Liver (tissue), 9 donors: Measurements from ENCODE around the gene FANCI. TPM values are rescaled to one million over a fixed set of nuclear protein-coding genes. Genes with fewer than 3 reads are reported as not detected.

ENCODE experiments used
- DNase-seq: peaks from one replicate; pipeline ENCODE4 v3.0.0-alpha.2; 2017; ENCODE audit warnings: low spot score
- H3K27ac ChIP-seq, 2 donors: one replicate each; pipeline ENCODE4 v1.7.0; 2013; ENCODE audit warnings: inconsistent platforms in 2 of 2, low read length in 2 of 2, control low read depth in 1 of 2, low read depth in 1 of 2, mild to moderate bottlenecking in 1 of 2
- H3K27me3 ChIP-seq, 4 donors: one replicate each; pipeline versions ENCODE4 v1.6.1 to v1.7.0; 2013; ENCODE audit warnings: low read length in 3 of 4, inconsistent platforms in 1 of 4, mild to moderate bottlenecking in 1 of 4, moderate library complexity in 1 of 4; ENCODE audit not compliant: control insufficient read depth in 4 of 4, insufficient read depth in 4 of 4
- H3K36me3 ChIP-seq, 4 donors: one replicate each; pipeline versions ENCODE4 v1.6.1 to v1.7.0; 2013; ENCODE audit warnings: low read length in 3 of 4, mild to moderate bottlenecking in 3 of 4, low read depth in 1 of 4, moderate library complexity in 1 of 4; ENCODE audit not compliant: control insufficient read depth in 4 of 4, insufficient read depth in 3 of 4
- H3K4me1 ChIP-seq, 4 donors: one replicate each; pipeline versions ENCODE4 v1.6.1 to v1.7.0; 2013; ENCODE audit warnings: low read length in 3 of 4, mild to moderate bottlenecking in 3 of 4, moderate library complexity in 1 of 4; ENCODE audit not compliant: control insufficient read depth in 4 of 4, insufficient read depth in 4 of 4
- H3K4me3 ChIP-seq, 3 donors: one replicate each; pipeline versions ENCODE4 v1.6.1 to v1.7.0; 2013; ENCODE audit warnings: low read length in 3 of 3, control low read depth in 1 of 3, low read depth in 1 of 3, mild to moderate bottlenecking in 1 of 3
- H3K9ac ChIP-seq, 2 donors: one replicate each; pipeline ENCODE4 v1.7.0; 2013; ENCODE audit warnings: low read length in 2 of 2, mild to moderate bottlenecking in 2 of 2, moderate library complexity in 2 of 2, control low read depth in 1 of 2, low read depth in 1 of 2
- H3K9me3 ChIP-seq, 4 donors: one replicate each; pipeline versions ENCODE4 v1.6.1 to v1.7.0; 2013; ENCODE audit warnings: low read length in 3 of 4; ENCODE audit not compliant: control insufficient read depth in 4 of 4
- ATF3 ChIP-seq: IDR thresholded peaks from 2 replicates; pipeline ENCODE4 v1.6.1; 2016; ENCODE audit warnings: antibody characterized with exemption
- CTCF ChIP-seq: fragments of 150-350 bp; IDR thresholded peaks from 2 replicates; pipeline ENCODE4 v1.5.1; 2017; ENCODE audit warnings: improper control_type of control experiment, low read depth, low read length; ENCODE audit not compliant: missing input control
- EGR1 ChIP-seq, 2 donors: IDR thresholded peaks; 2 replicates each; pipeline ENCODE4 v1.6.1; 2016 to 2018; ENCODE audit warnings: antibody characterized with exemption in 2 of 2, low read depth in 2 of 2
- FOXA1 ChIP-seq: IDR thresholded peaks from 2 replicates; pipeline ENCODE4 v1.6.1; 2016; ENCODE audit warnings: antibody characterized with exemption
- FOXA2 ChIP-seq: IDR thresholded peaks from 2 replicates; pipeline ENCODE4 v1.6.1; 2016; ENCODE audit warnings: antibody characterized with exemption
- GABPA ChIP-seq, 2 donors: IDR thresholded peaks in 1 of 2; conservative IDR thresholded peaks in 1 of 2; 2 replicates each; pipeline ENCODE4 v1.6.1; 2016; ENCODE audit warnings: antibody characterized with exemption in 2 of 2, mild to moderate bottlenecking in 1 of 2, moderate library complexity in 1 of 2
- HNF4G ChIP-seq: IDR thresholded peaks from 2 replicates; pipeline ENCODE4 v1.6.1; 2016; ENCODE audit warnings: antibody characterized with exemption
- NR2F2 ChIP-seq: IDR thresholded peaks from 2 replicates; pipeline ENCODE4 v1.6.1; 2016; ENCODE audit warnings: antibody characterized with exemption
- RAD21 ChIP-seq, 2 donors: IDR thresholded peaks; 2 replicates each; pipeline ENCODE4 v1.6.1; 2016; ENCODE audit warnings: antibody characterized with exemption in 2 of 2, mild to moderate bottlenecking in 2 of 2
- REST ChIP-seq: IDR thresholded peaks from 2 replicates; pipeline ENCODE4 v1.6.1; 2016; ENCODE audit warnings: antibody characterized with exemption, mild to moderate bottlenecking
- RXRA ChIP-seq, 2 donors: IDR thresholded peaks; 2 replicates each; pipeline ENCODE4 v1.6.1; 2017 to 2018; ENCODE audit warnings: antibody characterized with exemption in 2 of 2, mild to moderate bottlenecking in 1 of 2
- SP1 ChIP-seq: IDR thresholded peaks from 2 replicates; pipeline ENCODE4 v1.6.1; 2018; ENCODE audit warnings: antibody characterized with exemption, mild to moderate bottlenecking
- TAF1 ChIP-seq: conservative IDR thresholded peaks from 2 replicates; pipeline ENCODE4 v1.6.1; 2016; ENCODE audit warnings: antibody characterized with exemption, mild to moderate bottlenecking
- YY1 ChIP-seq: IDR thresholded peaks from 2 replicates; pipeline ENCODE4 v1.6.1; 2016; ENCODE audit warnings: antibody characterized with exemption, mild to moderate bottlenecking
- WGBS: extraction: QIAGEN DNeasy Blood & Tissue Kit; methylation state at CpG from one replicate; pipeline ENCODE4 v1.1.7; 2013; 5-methylcytosine and 5-hydroxymethylcytosine counted together
- polyA plus RNA-seq, 2 donors: library from polyadenylated mRNA; stranded (reverse) in 1 of 2; unstranded in 1 of 2; fragments of 200-250 nt in 1 of 2; fragments of >200 nt in 1 of 2; fragmentation: Nextera tagmentation in 1 of 2; extraction: Ambion mirVana in 1 of 2; gene quantifications; one replicate each; pipeline versions ENCODE4 v1.2.1 to v1.2.3, GENCODE V29; 2013 to 2015
- total RNA-seq, 2 donors: library from RNA; depleted of rRNA; stranded (reverse); fragments of >200 nt; gene quantifications; one replicate each; pipeline ENCODE4 v1.2.3, GENCODE V29; 2014
- donor health status: healthy.
- donor health status: healthy.
- donor health status: healthy.
- donor health status: healthy.
- donor health status: healthy.

Gene FANCI
- total and polyA plus RNA-seq, 4 donors: 1.7 to 41.9 (median 2.3) TPM

GRCh38 chr15:89244574-89244903 is 760 bp downstream of the FANCI start:
- peaks cover 0 to 16% (median 12%) of the 10 kb centered on the region in 4 donors for H3K4me1 ChIP-seq
- no peaks in the 10 kb centered on the region for H3K9me3 ChIP-seq
- no peaks in the 10 kb centered on the region for H3K27me3 ChIP-seq
- no peak for DNase-seq
- WGBS: 1% methylated on average over 6 of the region's 6 CpGs
- H3K27ac ChIP-seq: no peak overlapping the region
- H3K4me3 ChIP-seq: peak overlapping the region in 2 of 3 donors; percentile 59 to 97
- no peaks in the 10 kb centered on the region for H3K36me3 ChIP-seq
- no peak overlapping the region for H3K9ac ChIP-seq
- TF ChIP-seq RXRA (IDR thresholded peaks at IDR 0.05): no peak
- no peak for TF ChIP-seq RAD21 (IDR thresholded peaks at IDR 0.05)
- TF ChIP-seq REST: no peak
- TF ChIP-seq SP1: no peak
- no peak for TF ChIP-seq ATF3
- TF ChIP-seq YY1: no peak
- TF ChIP-seq NR2F2: no peak
- no peak for TF ChIP-seq CTCF
- no peak for TF ChIP-seq FOXA1
- TF ChIP-seq FOXA2: no peak

- TF ChIP-seq GABPA (IDR thresholded peaks at IDR 0.05 in 1 of 2, conservative IDR thresholded peaks at IDR 0.05 in 1 of 2) (no peak), FOXA2 (no peak), EGR1 (IDR thresholded peaks at IDR 0.05; ENCODE audit: low read depth in 2 of 2) (no peak), ATF3 (no peak), TAF1 (no peak), HNF4G (no peak), CTCF (no peak)
- Histone ChIP-seq H3K36me3 (no peaks in the 10 kb centered on the region), H3K27ac (no peak overlapping the region), H3K9ac (no peak overlapping the region), H3K4me3 (no peak overlapping the region), H3K4me1 (peaks cover 0 to 16% (median 12%) of the 10 kb centered on the region in 4 donors), H3K27me3 (no peaks in the 10 kb centered on the region), H3K9me3 (no peaks in the 10 kb centered on the region)
- no peak for DNase-seq
- WGBS: 78% methylated on average over 2 of the region's 2 CpGs
These were observed 3.7 kb downstream of the FANCI start for GRCh38 chr15:89247446-89247845.
